SK-N-SH treated with all-trans-retinoic acid at 6 μM for 48 hours (cell line): Measurements from ENCODE around the gene EOMES.

Source experiments
- ARNTL ChIP-seq: fragments of 450-650 bp; formaldehyde crosslinking; IDR thresholded peaks from 2 replicates; pipeline ENCODE4 v1.5.0; 2020; ENCODE audit warnings: low read depth, mild to moderate bottlenecking, moderate library complexity, borderline replicate concordance
- OSR1 ChIP-seq: fragments of 250-450 bp; sonication (Bioruptor Pico); IDR thresholded peaks from 2 replicates; pipeline ENCODE4 v1.8.0; 2022; ENCODE audit warnings: moderate library complexity, mild to moderate bottlenecking, inconsistent platforms
- RARB ChIP-seq: fragments of 250-450 bp; sonication (Bioruptor Pico); IDR thresholded peaks from 2 replicates; pipeline ENCODE4 v1.8.0; 2021; ENCODE audit warnings: mild to moderate bottlenecking, moderate library complexity
- TOX ChIP-seq: fragments of 250-450 bp; sonication (Bioruptor Pico); IDR thresholded peaks from 2 replicates; pipeline ENCODE4 v1.8.0; 2021; ENCODE audit warnings: mild to moderate bottlenecking, moderate library complexity, borderline replicate concordance
- ZC3H10 ChIP-seq: fragments of 250-450 bp; sonication (Bioruptor Pico); IDR thresholded peaks from 2 replicates; pipeline ENCODE4 v1.5.1; 2021; ENCODE audit warnings: mild to moderate bottlenecking, moderate library complexity
- ZFP30 ChIP-seq: fragments of 450-650 bp; formaldehyde crosslinking; IDR thresholded peaks from 2 replicates; pipeline ENCODE4 v1.5.0; 2022; ENCODE audit warnings: mild to moderate bottlenecking, moderate library complexity
- ZNF8 ChIP-seq: fragments of 450-650 bp; formaldehyde crosslinking; IDR thresholded peaks from 2 replicates; pipeline ENCODE4 v1.5.0; 2020; ENCODE audit warnings: mild to moderate bottlenecking, moderate library complexity
- TF ChIP-seq, protein P1 (sequence below): fragments of 250-450 bp; sonication (Bioruptor Pico); IDR thresholded peaks from 2 replicates; pipeline ENCODE4 v1.5.1; 2021; ENCODE audit warnings: mild to moderate bottlenecking, moderate library complexity
- TF ChIP-seq, protein P2 (sequence below): fragments of 250-450 bp; sonication (Bioruptor Pico); IDR thresholded peaks from 2 replicates; pipeline ENCODE4 v1.8.0; 2020; ENCODE audit warnings: mild to moderate bottlenecking, moderate library complexity, borderline replicate concordance
- TF ChIP-seq, protein P3 (sequence below): fragments of 250-450 bp; sonication (Bioruptor Pico); IDR thresholded peaks from 2 replicates; pipeline ENCODE4 v1.5.1; 2020; ENCODE audit warnings: low read depth, mild to moderate bottlenecking, moderate library complexity

DNA sequence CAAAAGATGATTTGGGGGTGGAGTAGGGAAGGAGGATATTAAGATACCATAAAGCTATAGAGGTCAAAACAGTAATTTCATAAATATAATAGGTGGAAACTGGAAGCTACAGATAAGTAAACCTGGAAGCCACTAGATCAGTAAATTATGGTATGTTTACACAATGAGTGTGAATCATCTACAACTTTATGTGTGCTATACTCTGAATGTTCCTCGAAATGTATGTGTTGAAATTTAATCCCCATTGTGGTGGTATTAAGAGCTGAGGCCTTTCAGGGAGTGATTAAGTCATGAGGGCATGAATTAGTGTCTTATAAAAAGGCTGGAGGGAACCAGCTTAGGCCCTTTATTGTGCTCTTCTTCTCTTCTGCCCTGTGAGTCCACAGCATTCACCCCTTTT, 25.2 kb downstream of the EOMES start:
- TF ChIP-seq, protein P1, sequence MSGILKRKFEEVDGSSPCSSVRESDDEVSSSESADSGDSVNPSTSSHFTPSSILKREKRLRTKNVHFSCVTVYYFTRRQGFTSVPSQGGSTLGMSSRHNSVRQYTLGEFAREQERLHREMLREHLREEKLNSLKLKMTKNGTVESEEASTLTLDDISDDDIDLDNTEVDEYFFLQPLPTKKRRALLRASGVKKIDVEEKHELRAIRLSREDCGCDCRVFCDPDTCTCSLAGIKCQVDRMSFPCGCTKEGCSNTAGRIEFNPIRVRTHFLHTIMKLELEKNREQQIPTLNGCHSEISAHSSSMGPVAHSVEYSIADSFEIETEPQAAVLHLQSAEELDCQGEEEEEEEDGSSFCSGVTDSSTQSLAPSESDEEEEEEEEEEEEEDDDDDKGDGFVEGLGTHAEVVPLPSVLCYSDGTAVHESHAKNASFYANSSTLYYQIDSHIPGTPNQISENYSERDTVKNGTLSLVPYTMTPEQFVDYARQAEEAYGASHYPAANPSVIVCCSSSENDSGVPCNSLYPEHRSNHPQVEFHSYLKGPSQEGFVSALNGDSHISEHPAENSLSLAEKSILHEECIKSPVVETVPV (CRISPR knock-in tag): no peak
- no peak for TF ChIP-seq OSR1
- TF ChIP-seq ARNTL: no peak
- TF ChIP-seq ZC3H10 (CRISPR knock-in tag): no peak
- TF ChIP-seq, protein P2, sequence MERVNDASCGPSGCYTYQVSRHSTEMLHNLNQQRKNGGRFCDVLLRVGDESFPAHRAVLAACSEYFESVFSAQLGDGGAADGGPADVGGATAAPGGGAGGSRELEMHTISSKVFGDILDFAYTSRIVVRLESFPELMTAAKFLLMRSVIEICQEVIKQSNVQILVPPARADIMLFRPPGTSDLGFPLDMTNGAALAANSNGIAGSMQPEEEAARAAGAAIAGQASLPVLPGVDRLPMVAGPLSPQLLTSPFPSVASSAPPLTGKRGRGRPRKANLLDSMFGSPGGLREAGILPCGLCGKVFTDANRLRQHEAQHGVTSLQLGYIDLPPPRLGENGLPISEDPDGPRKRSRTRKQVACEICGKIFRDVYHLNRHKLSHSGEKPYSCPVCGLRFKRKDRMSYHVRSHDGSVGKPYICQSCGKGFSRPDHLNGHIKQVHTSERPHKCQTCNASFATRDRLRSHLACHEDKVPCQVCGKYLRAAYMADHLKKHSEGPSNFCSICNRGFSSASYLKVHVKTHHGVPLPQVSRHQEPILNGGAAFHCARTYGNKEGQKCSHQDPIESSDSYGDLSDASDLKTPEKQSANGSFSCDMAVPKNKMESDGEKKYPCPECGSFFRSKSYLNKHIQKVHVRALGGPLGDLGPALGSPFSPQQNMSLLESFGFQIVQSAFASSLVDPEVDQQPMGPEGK (CRISPR knock-in tag): no peak
- TF ChIP-seq, protein P3, sequence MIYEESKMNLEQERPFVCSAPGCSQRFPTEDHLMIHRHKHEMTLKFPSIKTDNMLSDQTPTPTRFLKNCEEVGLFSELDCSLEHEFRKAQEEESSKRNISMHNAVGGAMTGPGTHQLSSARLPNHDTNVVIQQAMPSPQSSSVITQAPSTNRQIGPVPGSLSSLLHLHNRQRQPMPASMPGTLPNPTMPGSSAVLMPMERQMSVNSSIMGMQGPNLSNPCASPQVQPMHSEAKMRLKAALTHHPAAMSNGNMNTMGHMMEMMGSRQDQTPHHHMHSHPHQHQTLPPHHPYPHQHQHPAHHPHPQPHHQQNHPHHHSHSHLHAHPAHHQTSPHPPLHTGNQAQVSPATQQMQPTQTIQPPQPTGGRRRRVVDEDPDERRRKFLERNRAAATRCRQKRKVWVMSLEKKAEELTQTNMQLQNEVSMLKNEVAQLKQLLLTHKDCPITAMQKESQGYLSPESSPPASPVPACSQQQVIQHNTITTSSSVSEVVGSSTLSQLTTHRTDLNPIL: no peak
- TF ChIP-seq ZFP30 (CRISPR knock-in tag): no peak
- TF ChIP-seq TOX (CRISPR knock-in tag): no peak
- TF ChIP-seq ZNF8: no peak
- no peak for TF ChIP-seq RARB (CRISPR knock-in tag)
